Measurements from ENCODE around the gene DMD.

The DMD gene

GRCh38 chrX:31294475-31294874, 1916.9 kb downstream of the DMD start:
- DNase-seq (ENCODE audit: low read depth in 3 of 3): no peak

- no peak for DNase-seq (ENCODE audit: low read depth in 3 of 3)
These were observed 1917.9 kb downstream of the DMD start for GRCh38 chrX:31293409-31293808.

GRCh38 chrX:31291131-31291530, 1920.2 kb downstream of the DMD start:
- DNase-seq (ENCODE audit: low read depth in 3 of 3): no peak

- no peak for DNase-seq (ENCODE audit: low read depth in 3 of 3)
These were observed 1923.5 kb downstream of the DMD start for GRCh38 chrX:31287861-31288260.

- no peak for DNase-seq (ENCODE audit: low read depth in 3 of 3)
These were observed 1930.8 kb downstream of the DMD start for GRCh38 chrX:31280580-31280979.

- no peak for DNase-seq (ENCODE audit: low read depth in 3 of 3)
These were observed 1932.0 kb downstream of the DMD start for GRCh38 chrX:31279359-31279758.

GRCh38 chrX:31272472-31272775, 1938.9 kb downstream of the DMD start:
- no peak for DNase-seq (ENCODE audit: low read depth in 3 of 3)

GRCh38 chrX:31271615-31272471, 1939.5 kb downstream of the DMD start:
- DNase-seq (ENCODE audit: low read depth in 3 of 3): no peak

- no peak for DNase-seq (ENCODE audit: low read depth in 3 of 3)
These were observed 1941.4 kb downstream of the DMD start for GRCh38 chrX:31269914-31270313.

- DNase-seq (ENCODE audit: low read depth in 3 of 3): no peak
These were observed 1943.0 kb downstream of the DMD start for GRCh38 chrX:31268359-31268758.

GRCh38 chrX:31266203-31267076, 1944.9 kb downstream of the DMD start:
- peak in 1 of 3 experiments; percentile 4 for DNase-seq (ENCODE audit: low read depth in 3 of 3)

- no peak for DNase-seq (ENCODE audit: low read depth in 3 of 3)
These were observed 1946.0 kb downstream of the DMD start for GRCh38 chrX:31265383-31265782.

- no peak for DNase-seq (ENCODE audit: low read depth in 3 of 3)
These were observed 1951.0 kb downstream of the DMD start for GRCh38 chrX:31260351-31260750.

- DNase-seq (ENCODE audit: low read depth in 3 of 3): no peak
These were observed 1953.2 kb downstream of the DMD start for GRCh38 chrX:31258166-31258565.

- DNase-seq (ENCODE audit: low read depth in 3 of 3): no peak
These were observed 1955.9 kb downstream of the DMD start for GRCh38 chrX:31255310-31256033.

- no peak for DNase-seq (ENCODE audit: low read depth in 3 of 3)
These were observed 1959.2 kb downstream of the DMD start for GRCh38 chrX:31252133-31252532.

GRCh38 chrX:31251336-31251735, 1960.0 kb downstream of the DMD start:
- no peak for DNase-seq (ENCODE audit: low read depth in 3 of 3)

GRCh38 chrX:31245714-31246113, 1965.6 kb downstream of the DMD start:
- no peak for DNase-seq (ENCODE audit: low read depth in 3 of 3)

GRCh38 chrX:31243804-31244203, 1967.5 kb downstream of the DMD start:
- DNase-seq (ENCODE audit: low read depth in 3 of 3): no peak

GRCh38 chrX:31240982-31241381, 1970.4 kb downstream of the DMD start:
- DNase-seq (ENCODE audit: low read depth in 3 of 3): no peak

GRCh38 chrX:31237189-31237588, 1974.2 kb downstream of the DMD start:
- DNase-seq (ENCODE audit: low read depth in 3 of 3): no peak

GRCh38 chrX:31236231-31236630, 1975.1 kb downstream of the DMD start:
- DNase-seq (ENCODE audit: low read depth in 3 of 3): no peak
